OCI-LY3 (cell line): Measurements from ENCODE around the gene HIP1R.
A peak's percentile ranks its signal among the peaks of the same experiment; 100 is the strongest.

Experiments used
- H2AFZ ChIP-seq: fragments of 200-600, 300-600 bp; shearing (Covaris generic); 2 replicates; pipeline ENCODE4 v1.6.0; 2014; ENCODE audit warnings: antibody characterized with exemption, low read depth, low read length
- H3K27ac ChIP-seq: fragments of 200-600, 300-600 bp; sonication (generic); 2 replicates; pipeline ENCODE4 v1.5.1; 2014; ENCODE audit warnings: mild to moderate bottlenecking, low read length, moderate library complexity, mixed read lengths
- H3K27me3 ChIP-seq: fragments of 200-600, 300-600 bp; sonication (generic); 2 replicates; pipeline ENCODE4 v1.6.1; 2014; ENCODE audit warnings: low read depth, low read length, mixed read lengths
- H3K36me3 ChIP-seq: fragments of 200-600, 300-600 bp; sonication (generic); replicated peaks from 2 replicates; pipeline ENCODE3; 2014; ENCODE audit warnings: low read depth, low read length, mixed read lengths
- H3K4me1 ChIP-seq: fragments of 300-600, 200-600 bp; sonication (generic); 2 replicates; pipeline ENCODE4 v1.6.1; 2014; ENCODE audit warnings: low read length, mixed read lengths
- H3K4me2 ChIP-seq: fragments of 200-600, 300-600 bp; sonication (generic); 2 replicates; pipeline ENCODE4 v1.6.1; 2014; ENCODE audit warnings: low read length, mixed read lengths
- H3K4me3 ChIP-seq: fragments of 300-600, 200-600 bp; sonication (generic); 2 replicates; pipeline ENCODE4 v1.5.1; 2014; ENCODE audit warnings: antibody characterized with exemption, mild to moderate bottlenecking, low read length, moderate library complexity
- H3K79me2 ChIP-seq: fragments of 300-600, 200-600 bp; shearing (Covaris generic); 2 replicates; pipeline ENCODE4 v1.6.1; 2014; ENCODE audit warnings: mild to moderate bottlenecking, low read length, mixed read lengths
- H3K9ac ChIP-seq: fragments of 300-600, 200-600 bp; shearing (Covaris generic); 2 replicates; pipeline ENCODE4 v1.6.0; 2014; ENCODE audit warnings: mild to moderate bottlenecking, low read length, moderate library complexity
- H3K9me3 ChIP-seq: fragments of 200-600, 300-600 bp; shearing (Covaris generic); 2 replicates; pipeline ENCODE4 v1.6.1; 2014; ENCODE audit warnings: low read length, mixed read lengths; ENCODE audit not compliant: insufficient read depth
- H4K20me1 ChIP-seq: fragments of 200-600, 300-600 bp; sonication (generic); 2 replicates; pipeline ENCODE4 v1.6.1; 2016; ENCODE audit warnings: low read length, mixed read lengths; ENCODE audit not compliant: insufficient read depth
- EZH2phosphoT487 ChIP-seq: fragments of 200-600 bp; shearing (Covaris generic); IDR thresholded peaks from 2 replicates; pipeline ENCODE4 v1.6.1; 2018; ENCODE audit warnings: antibody characterized with exemption, mixed run types, low read depth
- TF ChIP-seq, protein P1 (sequence below): fragments of 200-600, 300-600 bp; sonication (generic); IDR thresholded peaks from 2 replicates; pipeline ENCODE4 v1.5.1; 2014; ENCODE audit warnings: antibody characterized with exemption, low read length, low read depth

Gene HIP1R

DNA sequence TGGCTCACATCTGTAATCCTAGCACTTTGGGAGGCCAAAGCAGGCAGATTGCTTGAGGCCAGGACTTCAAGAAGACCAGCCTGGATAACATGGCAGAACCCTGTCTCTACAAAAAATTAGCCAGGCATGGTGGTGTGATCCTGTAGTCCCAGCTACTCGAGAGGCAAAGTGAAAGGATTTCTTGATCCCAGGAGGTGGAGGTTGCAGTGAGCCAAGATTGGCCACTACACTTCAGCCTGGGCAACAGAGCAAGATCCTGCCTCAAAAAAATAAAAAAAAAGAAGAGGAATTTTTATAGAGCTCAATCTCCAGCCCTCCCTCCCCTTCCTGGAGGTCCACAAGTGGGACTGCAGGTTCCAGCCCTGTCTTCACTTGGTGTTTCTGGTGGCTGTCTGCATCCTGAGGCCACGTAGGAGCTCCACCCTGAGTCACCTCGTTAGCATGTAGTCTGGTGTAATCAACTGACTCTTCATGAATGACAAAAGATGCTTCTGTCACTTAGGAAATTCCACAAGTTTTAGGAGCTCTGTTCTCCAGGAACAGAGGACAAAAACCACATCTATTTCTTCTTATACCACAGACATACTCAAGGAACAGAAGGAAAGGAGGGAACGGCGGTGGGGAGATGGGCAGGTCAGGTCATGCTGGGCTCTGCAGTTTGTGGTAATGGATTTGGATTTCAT lies 44.7 kb upstream of the HIP1R start:
- H3K4me3 ChIP-seq = no peak overlapping the region
- H3K9me3 ChIP-seq = no peaks in the 10 kb centered on the region
- TF ChIP-seq EZH2phosphoT487 = no peak
- TF ChIP-seq, protein P1, sequence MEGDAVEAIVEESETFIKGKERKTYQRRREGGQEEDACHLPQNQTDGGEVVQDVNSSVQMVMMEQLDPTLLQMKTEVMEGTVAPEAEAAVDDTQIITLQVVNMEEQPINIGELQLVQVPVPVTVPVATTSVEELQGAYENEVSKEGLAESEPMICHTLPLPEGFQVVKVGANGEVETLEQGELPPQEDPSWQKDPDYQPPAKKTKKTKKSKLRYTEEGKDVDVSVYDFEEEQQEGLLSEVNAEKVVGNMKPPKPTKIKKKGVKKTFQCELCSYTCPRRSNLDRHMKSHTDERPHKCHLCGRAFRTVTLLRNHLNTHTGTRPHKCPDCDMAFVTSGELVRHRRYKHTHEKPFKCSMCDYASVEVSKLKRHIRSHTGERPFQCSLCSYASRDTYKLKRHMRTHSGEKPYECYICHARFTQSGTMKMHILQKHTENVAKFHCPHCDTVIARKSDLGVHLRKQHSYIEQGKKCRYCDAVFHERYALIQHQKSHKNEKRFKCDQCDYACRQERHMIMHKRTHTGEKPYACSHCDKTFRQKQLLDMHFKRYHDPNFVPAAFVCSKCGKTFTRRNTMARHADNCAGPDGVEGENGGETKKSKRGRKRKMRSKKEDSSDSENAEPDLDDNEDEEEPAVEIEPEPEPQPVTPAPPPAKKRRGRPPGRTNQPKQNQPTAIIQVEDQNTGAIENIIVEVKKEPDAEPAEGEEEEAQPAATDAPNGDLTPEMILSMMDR = no peak
- 0 out of 2 replicates have a peak, but pooled peaks cover 3% of the 10 kb centered on the region for H3K4me1 ChIP-seq
- H3K79me2 ChIP-seq = no peaks in the 10 kb centered on the region
- H3K36me3 ChIP-seq = no peaks in the 10 kb centered on the region
- H4K20me1 ChIP-seq = no peaks in the 10 kb centered on the region
- H3K4me2 ChIP-seq = no peak overlapping the region
- H2AFZ ChIP-seq = no peak overlapping the region
- H3K9ac ChIP-seq = no peak overlapping the region
- no peak overlapping the region for H3K27ac ChIP-seq
- H3K27me3 ChIP-seq = no peaks in the 10 kb centered on the region

DNA sequence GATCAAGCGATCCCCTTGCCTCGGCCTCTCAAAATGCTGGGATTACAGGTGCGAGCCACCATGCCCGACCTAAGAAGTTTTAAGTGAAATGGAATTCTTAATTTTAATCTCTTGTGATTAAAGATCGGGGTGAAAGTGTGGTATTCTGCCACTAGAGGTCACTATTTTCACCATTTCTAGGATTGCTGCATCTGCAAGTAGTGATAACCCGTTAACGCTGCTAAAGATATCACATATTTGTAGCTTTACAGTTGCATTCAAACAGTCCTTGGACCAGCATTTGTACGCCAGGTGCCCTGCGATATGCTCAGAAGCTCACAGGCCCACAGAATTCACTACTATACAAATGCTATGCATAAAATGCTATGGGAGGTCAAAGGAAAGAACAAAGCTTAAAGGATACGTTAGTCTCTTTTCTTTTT lies 41.6 kb upstream of the HIP1R start:
- Histone ChIP-seq H3K79me2 (no peaks in the 10 kb centered on the region), H3K4me2 (peak overlapping the region; percentile 34; the same call in 1 of the 2 replicates), H3K9me3 (no peaks in the 10 kb centered on the region), H3K9ac (no peak overlapping the region), H3K27ac (no peak overlapping the region), H3K4me3 (no peak overlapping the region), H3K4me1 (no peaks in the 10 kb centered on the region), H3K36me3 (no peaks in the 10 kb centered on the region), H2AFZ (no peak overlapping the region; the same call in 1 of the 2 replicates), H4K20me1 (no peaks in the 10 kb centered on the region), H3K27me3 (no peaks in the 10 kb centered on the region)
- TF ChIP-seq EZH2phosphoT487 = no peak
- TF ChIP-seq, protein P1 = peak; percentile 85

DNA sequence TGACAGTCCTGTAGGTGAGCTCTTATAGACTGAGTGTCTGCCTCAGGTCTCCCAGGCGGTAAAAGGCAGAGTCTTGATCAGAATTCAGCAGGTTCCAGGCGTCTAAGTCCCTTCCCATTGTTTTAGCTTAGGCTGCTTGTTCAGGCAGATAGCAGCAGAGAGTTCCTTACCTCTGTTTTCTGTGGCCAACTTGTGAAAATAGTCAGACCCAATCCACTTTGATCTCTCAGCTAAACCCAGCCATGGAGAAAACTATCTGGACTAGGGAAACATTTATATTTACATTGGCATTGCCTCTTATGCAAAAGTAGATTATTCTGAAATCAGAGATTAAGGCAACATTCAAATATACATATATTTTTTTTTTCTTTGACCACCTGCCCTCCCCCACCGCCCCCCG lies 39.5 kb upstream of the HIP1R start:
- no peak overlapping the region for H3K27ac ChIP-seq
- H4K20me1 ChIP-seq = no peaks in the 10 kb centered on the region
- no peak overlapping the region for H3K4me2 ChIP-seq
- H3K9me3 ChIP-seq = no peaks in the 10 kb centered on the region
- H3K79me2 ChIP-seq = no peaks in the 10 kb centered on the region
- H3K4me1 ChIP-seq = no peaks in the 10 kb centered on the region
- H3K9ac ChIP-seq = no peak overlapping the region
- TF ChIP-seq, protein P1 = no peak
- H3K4me3 ChIP-seq = no peak overlapping the region
- no peaks in the 10 kb centered on the region for H3K36me3 ChIP-seq
- H2AFZ ChIP-seq = no peak overlapping the region
- no peaks in the 10 kb centered on the region for H3K27me3 ChIP-seq

DNA sequence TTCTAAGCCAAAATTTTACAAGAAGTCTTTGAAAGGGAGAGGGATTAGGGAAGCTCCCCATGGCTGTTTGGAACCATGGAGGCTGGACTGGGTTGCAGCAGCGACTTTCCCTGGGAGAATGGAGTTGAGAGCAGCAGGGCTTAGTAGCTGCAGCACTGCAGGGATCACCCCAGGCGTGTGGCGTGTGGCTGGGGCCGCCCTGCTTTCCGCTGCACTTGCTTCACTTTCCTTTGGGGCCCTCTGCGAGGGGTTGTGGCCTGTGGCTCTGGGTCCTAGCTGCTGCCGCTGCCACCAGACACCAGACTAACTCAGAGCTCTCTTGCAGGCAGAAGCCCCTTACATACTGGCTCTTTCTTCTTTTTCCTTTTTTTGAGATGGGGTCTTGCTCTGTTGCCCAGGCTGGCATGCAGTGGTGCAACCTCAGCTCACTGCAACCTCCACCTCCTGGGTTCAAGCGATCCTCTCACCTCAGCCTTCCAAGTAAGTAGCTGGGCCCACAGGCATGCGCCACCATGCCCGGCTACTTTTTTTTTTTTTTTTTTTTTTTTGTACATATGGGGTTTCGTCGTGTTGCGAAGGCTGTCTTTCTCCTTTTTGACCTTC lies 35.5 kb upstream of the HIP1R start:
- Histone ChIP-seq H3K79me2 (no peaks in the 10 kb centered on the region), H3K27ac (no peak overlapping the region), H3K27me3 (no peaks in the 10 kb centered on the region), H2AFZ (no peak overlapping the region), H3K4me3 (no peak overlapping the region), H4K20me1 (no peaks in the 10 kb centered on the region), H3K4me2 (no peak overlapping the region), H3K4me1 (no peaks in the 10 kb centered on the region), H3K36me3 (no peaks in the 10 kb centered on the region), H3K9ac (no peak overlapping the region), H3K9me3 (no peaks in the 10 kb centered on the region)
- no peak for TF ChIP-seq EZH2phosphoT487
- TF ChIP-seq, protein P1 = no peak
